Epithelial cell of prostate (primary cell): ENCODE results near the gene MDFI.

Source experiments
- DNase-seq: peaks from one replicate; pipeline ENCODE4 v3.0.0-alpha.2; 2011; ENCODE audit warnings: low read depth, low spot score
- H3K27ac ChIP-seq: fragments of 450-650 bp; 2 replicates; pipeline ENCODE4 v1.5.1; 2017; ENCODE audit warnings: mild to moderate bottlenecking

MDFI gene

GRCh38 chr6:41667195-41667594 lies 28.9 kb downstream of the MDFI start:
- DNase-seq, result no peak
- H3K27ac ChIP-seq, result no peak overlapping the region

GRCh38 chr6:41668968-41669367 lies 30.7 kb downstream of the MDFI start:
- no peak for DNase-seq
- H3K27ac ChIP-seq, result no peak overlapping the region

GRCh38 chr6:41670703-41671360 lies 32.6 kb downstream of the MDFI start:
- no peak for DNase-seq

GRCh38 chr6:41671376-41671775 lies 33.1 kb downstream of the MDFI start:
- no peak for DNase-seq
- H3K27ac ChIP-seq, result no peak overlapping the region

More at GRCh38 chr6:41670703-41671360, 32.6 kb downstream of the MDFI start:
- H3K27ac ChIP-seq, result no peak overlapping the region

GRCh38 chr6:41672016-41672415 lies 33.7 kb downstream of the MDFI start:
- no peak for DNase-seq
- H3K27ac ChIP-seq, result no peak overlapping the region

GRCh38 chr6:41672816-41673703 lies 34.8 kb downstream of the MDFI start:
- H3K27ac ChIP-seq, result no peak overlapping the region
- no peak for DNase-seq

- DNase-seq, result no peak
- H3K27ac ChIP-seq, result no peak overlapping the region
Measured at GRCh38 chr6:41673704-41674000, 35.4 kb downstream of the MDFI start.

- H3K27ac ChIP-seq, result no peak overlapping the region
- DNase-seq, result no peak
Measured at GRCh38 chr6:41674231-41675000, 36.1 kb downstream of the MDFI start.

GRCh38 chr6:41675176-41675775 lies 37.0 kb downstream of the MDFI start:
- DNase-seq, result no peak
- H3K27ac ChIP-seq, result no peak overlapping the region

GRCh38 chr6:41675992-41676391 lies 37.7 kb downstream of the MDFI start:
- no peak overlapping the region for H3K27ac ChIP-seq
- no peak for DNase-seq

- no peak for DNase-seq
- H3K27ac ChIP-seq, result no peak overlapping the region
Measured at GRCh38 chr6:41676431-41676830, 38.2 kb downstream of the MDFI start.

- no peak overlapping the region for H3K27ac ChIP-seq
- DNase-seq, result no peak
Measured at GRCh38 chr6:41677124-41677921, 39.1 kb downstream of the MDFI start.

GRCh38 chr6:41678511-41679084 lies 40.3 kb downstream of the MDFI start:
- no peak for DNase-seq
- H3K27ac ChIP-seq, result no peak overlapping the region

GRCh38 chr6:41679696-41680095 lies 41.4 kb downstream of the MDFI start:
- no peak overlapping the region for H3K27ac ChIP-seq
- no peak for DNase-seq

GRCh38 chr6:41680182-41680965 lies 42.1 kb downstream of the MDFI start:
- no peak for DNase-seq
- no peak overlapping the region for H3K27ac ChIP-seq

GRCh38 chr6:41682056-41682477 lies 43.8 kb downstream of the MDFI start:
- DNase-seq, result no peak
- no peak overlapping the region for H3K27ac ChIP-seq

- no peak for DNase-seq
- no peak overlapping the region for H3K27ac ChIP-seq
Measured at GRCh38 chr6:41682497-41683272, 44.4 kb downstream of the MDFI start.

GRCh38 chr6:41683273-41683522 lies 44.9 kb downstream of the MDFI start:
- no peak for DNase-seq
- H3K27ac ChIP-seq, result no peak overlapping the region
